AG04449 (cell line): ENCODE measurements around the gene SHB.
A peak's percentile ranks its signal among the peaks of the same experiment; 100 is the strongest.

ENCODE experiments used
- CTCF ChIA-PET: fragments of 350-600 bp; formaldehyde crosslinking; extraction: SDS; loops from one replicate; lab custom pipeline; 2021; ENCODE audit warnings: antibody characterized with exemption; lab: Yijun Ruan, JAX
- POLR2A ChIA-PET: fragments of 400-600, 350-600 bp; formaldehyde crosslinking; extraction: SDS; loops from one replicate; lab custom pipeline; 2020; ENCODE audit warnings: antibody characterized with exemption, inconsistent platforms; lab: Yijun Ruan, JAX
- DNase-seq: peaks from one replicate; pipeline ENCODE4 v3.0.0-alpha.2; 2010; ENCODE audit warnings: low read depth, low spot score
- H3K4me3 ChIP-seq: 2 replicates; pipeline ENCODE4 v1.5.1; 2011; ENCODE audit warnings: low read depth, mild to moderate bottlenecking, control low read depth, low read length
- TF ChIP-seq, protein P1 (sequence below): IDR thresholded peaks from one replicate; pipeline ENCODE4 v1.5.1; 2011; ENCODE audit warnings: mild to moderate bottlenecking, moderate library complexity, low read length, control low read depth, inconsistent platforms; ENCODE audit not compliant: insufficient read depth; ENCODE audit errors: missing control alignments

Gene SHB

DNA sequence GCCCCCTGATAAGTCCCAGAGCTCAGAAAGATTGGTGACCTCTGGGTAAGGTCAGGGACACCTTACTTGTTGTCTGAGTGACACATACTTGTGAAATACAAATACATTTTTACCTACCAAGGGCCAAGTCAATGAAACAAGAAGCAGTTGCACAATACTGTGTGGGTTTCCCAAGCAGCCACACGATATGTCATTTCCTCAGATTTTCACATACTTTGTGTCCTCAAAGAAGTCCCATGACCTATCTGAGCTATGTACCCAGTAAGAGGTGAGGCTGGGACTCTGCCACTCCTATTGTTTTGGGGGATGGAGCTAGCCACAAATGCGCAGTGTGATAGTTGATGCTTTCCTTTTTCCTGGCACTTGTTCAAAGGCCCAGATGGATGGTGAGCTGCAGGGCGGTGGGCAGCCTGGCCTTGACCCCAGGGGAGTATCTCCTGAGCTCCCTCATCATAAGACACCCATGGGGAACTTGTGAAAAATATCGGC lies 160.3 kb downstream of the SHB start:
- TF ChIP-seq, protein P1, sequence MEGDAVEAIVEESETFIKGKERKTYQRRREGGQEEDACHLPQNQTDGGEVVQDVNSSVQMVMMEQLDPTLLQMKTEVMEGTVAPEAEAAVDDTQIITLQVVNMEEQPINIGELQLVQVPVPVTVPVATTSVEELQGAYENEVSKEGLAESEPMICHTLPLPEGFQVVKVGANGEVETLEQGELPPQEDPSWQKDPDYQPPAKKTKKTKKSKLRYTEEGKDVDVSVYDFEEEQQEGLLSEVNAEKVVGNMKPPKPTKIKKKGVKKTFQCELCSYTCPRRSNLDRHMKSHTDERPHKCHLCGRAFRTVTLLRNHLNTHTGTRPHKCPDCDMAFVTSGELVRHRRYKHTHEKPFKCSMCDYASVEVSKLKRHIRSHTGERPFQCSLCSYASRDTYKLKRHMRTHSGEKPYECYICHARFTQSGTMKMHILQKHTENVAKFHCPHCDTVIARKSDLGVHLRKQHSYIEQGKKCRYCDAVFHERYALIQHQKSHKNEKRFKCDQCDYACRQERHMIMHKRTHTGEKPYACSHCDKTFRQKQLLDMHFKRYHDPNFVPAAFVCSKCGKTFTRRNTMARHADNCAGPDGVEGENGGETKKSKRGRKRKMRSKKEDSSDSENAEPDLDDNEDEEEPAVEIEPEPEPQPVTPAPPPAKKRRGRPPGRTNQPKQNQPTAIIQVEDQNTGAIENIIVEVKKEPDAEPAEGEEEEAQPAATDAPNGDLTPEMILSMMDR = no peak
- ChIA-PET POLR2A (interaction anchor here (0.7 to 0.8 kb wide), 2 partner anchors 10 to 118 kb away, joined by 3 read pairs; no protein-coding TSS in a partner anchor), CTCF (interaction anchor here (1.2 to 18.1 kb wide), 5 partner anchors 9 to 355 kb away, joined by 3 to 214 read pairs (median 6); no protein-coding TSS in a partner anchor)
- no peak overlapping the region for H3K4me3 ChIP-seq
- DNase-seq = no peak

DNA sequence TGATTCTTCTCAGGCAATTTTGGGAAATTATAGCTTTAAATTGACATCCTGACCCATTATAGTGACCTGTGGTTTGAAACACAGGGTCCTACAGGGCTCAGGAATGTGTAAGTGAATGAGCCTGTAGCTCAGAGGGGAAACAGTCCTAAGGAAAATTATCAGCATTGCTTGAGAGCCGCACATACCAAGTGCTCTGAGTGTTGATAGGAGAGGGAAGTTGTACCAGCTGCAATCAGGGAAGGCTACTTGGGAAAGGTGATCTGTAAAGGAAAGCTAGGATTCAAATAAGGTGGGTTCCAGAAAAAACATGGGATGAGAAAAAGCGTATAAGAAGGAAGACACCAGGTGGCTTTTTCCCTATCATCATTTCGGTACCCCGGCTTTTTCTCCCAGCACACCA lies 160.7 kb downstream of the SHB start:
- TF ChIP-seq, protein P1 = no peak
- DNase-seq = no peak
- CTCF ChIA-PET = interaction anchor here (1.2 to 18.1 kb wide), 5 partner anchors 9 to 355 kb away, joined by 3 to 214 read pairs (median 6); no protein-coding TSS in a partner anchor
- POLR2A ChIA-PET = interaction anchor here (0.7 to 0.8 kb wide), 2 partner anchors 10 to 118 kb away, joined by 3 read pairs; no protein-coding TSS in a partner anchor
- no peak overlapping the region for H3K4me3 ChIP-seq

DNA sequence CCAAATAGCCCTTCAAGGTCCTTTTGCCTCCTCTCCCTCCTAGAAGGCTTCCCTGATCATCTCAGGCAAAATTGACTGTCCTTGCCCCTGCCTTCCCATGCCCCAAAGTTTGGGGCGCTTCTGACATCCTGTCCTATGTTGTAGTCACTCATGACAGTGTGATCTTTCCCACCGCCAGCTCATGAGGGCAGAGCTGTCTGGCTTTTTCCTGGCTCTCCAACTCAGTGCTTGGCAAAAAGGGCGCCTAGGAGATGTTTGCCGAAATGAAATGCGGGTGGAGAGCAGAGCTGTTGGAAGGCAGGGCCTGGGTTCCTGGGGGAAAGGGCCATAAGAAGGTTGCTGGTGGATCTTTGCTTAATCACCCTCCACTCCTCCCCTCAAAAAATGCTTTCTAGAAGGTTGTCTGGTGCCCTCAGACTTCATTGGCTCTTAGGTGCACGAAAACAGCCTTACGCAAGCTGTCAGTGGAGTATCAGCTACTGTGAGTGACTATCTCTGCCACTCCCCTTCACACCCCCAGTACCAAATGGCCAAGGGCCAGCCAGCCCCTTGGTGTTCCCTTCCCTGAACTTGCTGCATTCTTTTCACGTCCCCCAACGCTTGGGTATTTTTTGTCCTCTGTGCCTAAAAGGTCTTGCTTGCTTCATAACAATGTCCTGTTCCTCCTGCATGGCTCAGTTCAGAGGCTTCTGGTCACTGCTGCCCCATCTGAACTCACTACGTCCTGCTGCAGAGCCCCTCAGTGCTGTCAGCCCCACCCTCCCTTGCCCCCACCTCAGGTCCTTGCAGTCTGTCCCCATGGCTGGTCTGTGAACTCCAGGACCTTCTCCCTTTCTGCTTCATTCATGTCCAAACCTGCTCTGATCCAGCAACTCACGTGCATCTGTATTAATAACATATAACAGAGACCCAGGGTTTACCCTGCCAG lies 162.5 kb downstream of the SHB start:
- POLR2A ChIA-PET = no interaction called here
- no peak overlapping the region for H3K4me3 ChIP-seq
- TF ChIP-seq, protein P1 = no peak
- CTCF ChIA-PET = interaction anchor here (1.2 to 18.1 kb wide), 6 partner anchors 9 to 357 kb away, joined by 3 to 214 read pairs (median 3); partner anchors contain the start of gene SHB
- no peak for DNase-seq

DNA sequence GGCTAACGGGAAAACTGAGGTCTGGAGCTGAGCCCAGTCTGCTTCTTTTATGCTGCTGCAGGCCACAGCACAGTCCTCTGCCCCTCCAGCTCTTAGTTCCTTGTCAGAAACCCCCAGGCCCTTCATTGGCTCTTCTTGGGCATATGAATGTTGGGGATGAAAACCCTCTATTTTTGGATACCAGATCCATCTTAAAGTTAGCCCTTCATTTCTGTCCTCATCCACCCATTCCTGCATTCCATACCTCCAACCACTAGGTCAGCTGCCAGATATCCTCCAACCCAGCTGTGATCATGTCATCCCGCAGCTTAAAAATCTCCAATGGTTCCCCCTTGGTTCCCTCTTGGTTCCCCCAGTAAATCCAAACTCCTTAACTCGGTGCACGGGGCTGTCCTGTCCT lies 163.3 kb downstream of the SHB start:
- TF ChIP-seq, protein P1 = no peak

DNA sequence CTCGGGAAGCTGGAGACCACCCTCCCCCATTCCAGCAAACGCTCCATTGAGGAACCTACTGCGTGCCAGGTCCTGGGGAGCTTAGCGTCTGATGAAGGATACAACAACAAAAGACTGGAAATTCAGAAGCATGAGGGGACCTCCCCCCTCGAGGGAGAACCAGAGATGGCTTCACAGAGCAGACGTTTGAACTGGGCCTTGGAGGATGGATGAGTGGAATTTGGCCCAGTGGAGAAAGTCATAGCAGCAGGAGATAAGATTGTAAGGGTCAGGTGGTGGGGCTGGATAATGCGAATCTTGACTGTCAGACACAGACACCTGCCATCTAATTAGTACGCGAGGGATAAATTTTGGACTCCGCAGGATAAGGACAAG lies 163.9 kb downstream of the SHB start:
- DNase-seq = no peak
- CTCF ChIA-PET = interaction anchor here (0.7 to 18.1 kb wide), 14 partner anchors 8 to 458 kb away, joined by 3 to 214 read pairs (median 4); no protein-coding TSS in a partner anchor
- TF ChIP-seq, protein P1 = no peak
- H3K4me3 ChIP-seq = peak overlapping the region; percentile 83
- POLR2A ChIA-PET = no interaction called here

More for the DNA sequence above, 163.3 kb downstream of the SHB start:
- POLR2A ChIA-PET = no interaction called here
- CTCF ChIA-PET = interaction anchor here (1.2 to 18.1 kb wide), 9 partner anchors 8 to 358 kb away, joined by 3 to 214 read pairs (median 3); partner anchors contain the start of gene SHB
- no peak overlapping the region for H3K4me3 ChIP-seq
- no peak for DNase-seq
